K562 (cell line): ENCODE data around the gene PAQR4. TPM values are rescaled to one million over a fixed set of nuclear protein-coding genes. Genes with fewer than 3 reads are reported as not detected.
A peak's percentile ranks its signal among the peaks of the same experiment; 100 is the strongest.

ENCODE experiments used
- ATAC-seq: fragments of 200-7000 bp; cut with Tn5 transposase; 3 replicates; pipeline ENCODE4 v1.9.1; 2020; ENCODE audit warnings: moderate library complexity
- BruUV-seq: library from RNA; stranded (reverse); fragments of 400-500 nt; replicated peaks from 2 replicates; lab custom pipeline; 2021; lab: Mats Ljungman, UMichigan
- CTCF ChIA-PET: fragments of 300-600 bp; formaldehyde crosslinking; extraction: SDS; loops from one replicate; lab custom pipeline; 2021; ENCODE audit warnings: low intra/inter-chr PET ratio; lab: Yijun Ruan, JAX
- POLR2A ChIA-PET: fragments of 300-600, 350-650 bp; sonication (Branson Sonifier 250); formaldehyde crosslinking; extraction: SDS; loops from one replicate; lab custom pipeline; 2021; ENCODE audit warnings: antibody characterized with exemption, inconsistent platforms; lab: Yijun Ruan, JAX
- DNase-seq, 4 experiments: peaks; one replicate each; pipeline versions ENCODE4 v3.0.0 to v3.0.0-alpha.2; 2011 to 2018; ENCODE audit warnings: low spot score in 3 of 4, mixed read lengths in 3 of 4; ENCODE audit errors: extremely low read depth in 1 of 4
- FAIRE-seq: peaks from 2 replicates; lab custom pipeline; 2011; peaks lifted over from hg19 to GRCh38; lab: Jason Lieb, UNC
- H2AFZ ChIP-seq: 2 replicates; pipeline ENCODE4 v1.6.0; 2011; ENCODE audit warnings: low read depth, low read length, control low read depth, inconsistent platforms
- H3K27ac ChIP-seq: fragments of 200-600 bp; 3 replicates; pipeline ENCODE4 v1.8.0; 2011; ENCODE audit warnings: low read depth, mild to moderate bottlenecking, control low read depth, inconsistent platforms, low read length, moderate library complexity, mixed read lengths; ENCODE audit errors: extremely low read depth
- H3K27me3 ChIP-seq, 2 experiments: fragments of 300-600 bp in 1 of 2; 2 replicates in 1 of 2; 3 replicates in 1 of 2; pipeline versions ENCODE4 v1.6.0 to v1.8.0; 2011; ENCODE audit warnings: inconsistent platforms in 2 of 2, low read length in 2 of 2, mild to moderate bottlenecking in 1 of 2, mixed read lengths in 1 of 2, moderate library complexity in 1 of 2; ENCODE audit not compliant: control insufficient read depth in 2 of 2, insufficient read depth in 2 of 2
- H3K36me3 ChIP-seq: fragments of 300-600 bp; 3 replicates; pipeline ENCODE4 v1.8.0; 2011; ENCODE audit warnings: mild to moderate bottlenecking, low read length, inconsistent platforms; ENCODE audit not compliant: control insufficient read depth, insufficient read depth
- H3K4me1 ChIP-seq, 2 experiments: fragments of 200-600 bp in 1 of 2; replicated peaks in 1 of 2; 2 replicates in 1 of 2; 3 replicates in 1 of 2; pipeline versions ENCODE4 v1.5.1 to v1.8.0; 2011; ENCODE audit warnings: inconsistent platforms in 2 of 2, low read length in 2 of 2, mild to moderate bottlenecking in 1 of 2, mixed read lengths in 1 of 2, moderate library complexity in 1 of 2; ENCODE audit not compliant: control insufficient read depth in 2 of 2, insufficient read depth in 2 of 2
- H3K4me2 ChIP-seq: 2 replicates; pipeline ENCODE4 v1.6.1; 2011; ENCODE audit warnings: low read length, control low read depth, inconsistent platforms, mixed read lengths; ENCODE audit not compliant: insufficient read depth
- H3K4me3 ChIP-seq: fragments of 200-600 bp; sonication (generic), shearing (Covaris generic); 2 replicates; pipeline ENCODE4 v1.5.1; 2016; ENCODE audit warnings: control low read depth, inconsistent platforms
- H3K79me2 ChIP-seq: fragments of 200-600 bp; 3 replicates; pipeline ENCODE4 v1.8.0; 2011; ENCODE audit warnings: low read length, inconsistent platforms; ENCODE audit not compliant: control insufficient read depth, insufficient read depth
- H3K9ac ChIP-seq, 2 experiments: 2 replicates each; pipeline versions ENCODE4 v1.6.0 to v1.6.1; 2011; ENCODE audit warnings: low read depth in 2 of 2, low read length in 2 of 2, control low read depth in 1 of 2, inconsistent platforms in 1 of 2, mild to moderate bottlenecking in 1 of 2, mixed read lengths in 1 of 2; ENCODE audit not compliant: insufficient read depth in 1 of 2
- H3K9me1 ChIP-seq: one replicate; pipeline ENCODE4 v1.6.0; 2011; ENCODE audit warnings: inconsistent platforms, mild to moderate bottlenecking, low read length, moderate library complexity; ENCODE audit not compliant: control insufficient read depth, insufficient read depth
- H3K9me3 ChIP-seq: replicated peaks from 2 replicates; pipeline ENCODE4 v1.5.1; 2011; ENCODE audit warnings: low read depth, low read length, inconsistent platforms; ENCODE audit not compliant: control insufficient read depth, insufficient read depth
- H4K20me1 ChIP-seq: replicated peaks from 2 replicates; pipeline ENCODE4 v1.6.1; 2011; ENCODE audit warnings: low read length, inconsistent platforms, mixed read lengths; ENCODE audit not compliant: control insufficient read depth, insufficient read depth
- CREB5 ChIP-seq: fragments of 250-450 bp; sonication (Bioruptor Pico); IDR thresholded peaks from 2 replicates; pipeline ENCODE4 v1.5.0; 2020; ENCODE audit warnings: mild to moderate bottlenecking
- E2F1 ChIP-seq: sonication (generic); formaldehyde crosslinking; IDR thresholded peaks from 2 replicates; pipeline ENCODE4 v1.8.1; 2023; ENCODE audit warnings: mild to moderate bottlenecking, missing genetic modification reagents, moderate library complexity
- ETS1 ChIP-seq: conservative IDR thresholded peaks from 2 replicates; pipeline ENCODE4 v1.6.1; 2011; ENCODE audit warnings: low read depth, mild to moderate bottlenecking, low read length; ENCODE audit not compliant: control insufficient read depth
- HMBOX1 ChIP-seq: sonication (generic); IDR thresholded peaks from 2 replicates; pipeline ENCODE4 v1.6.1; 2016
- HMG20A ChIP-seq: fragments of 450-650 bp; formaldehyde crosslinking; conservative IDR thresholded peaks from 2 replicates; pipeline ENCODE4 v1.4.0; 2020; ENCODE audit warnings: mild to moderate bottlenecking, mixed read lengths
- RNF219 ChIP-seq: fragments of 250-450 bp; sonication (Bioruptor Pico); IDR thresholded peaks from 2 replicates; pipeline ENCODE4 v1.5.0; 2022; ENCODE audit warnings: mild to moderate bottlenecking
- SAFB ChIP-seq: fragments of 200-400 bp; formaldehyde crosslinking; IDR thresholded peaks from 2 replicates; pipeline ENCODE4 v1.6.1; 2017; ENCODE audit warnings: low read depth, low read length, borderline replicate concordance
- SMAD2 ChIP-seq: fragments of 150-350 bp; IDR thresholded peaks from 2 replicates; pipeline ENCODE4 v1.6.1; 2014; ENCODE audit warnings: low read depth, mild to moderate bottlenecking, low read length
- TAF1 ChIP-seq: IDR thresholded peaks from 2 replicates; pipeline ENCODE4 v1.6.1; 2011; ENCODE audit warnings: mild to moderate bottlenecking, low read length, moderate library complexity; ENCODE audit not compliant: insufficient read depth, control insufficient read depth, severe bottlenecking; ENCODE audit errors: extremely low read depth
- ZNF79 ChIP-seq: fragments of 250-450 bp; sonication (Bioruptor Pico); IDR thresholded peaks from 2 replicates; pipeline ENCODE4 v1.4.0; 2020; ENCODE audit warnings: low read depth, mild to moderate bottlenecking, moderate library complexity
- WGBS: fragments of 100-300 bp; shearing (Covaris generic); methylation state at CpG from one replicate; pipeline ENCODE4 v1.1.6; 2016; ENCODE audit warnings: low coverage, mixed read lengths; ENCODE audit not compliant: insufficient coverage; ENCODE audit errors: missing lambda C conversion rate; 5-methylcytosine and 5-hydroxymethylcytosine counted together
- in situ Hi-C: fragments of 300-500 bp; cut with MboI; formaldehyde crosslinking; loops from 4 replicates; pipeline ENCODE4 v1.15.0; 2018; ENCODE audit warnings: inconsistent platforms, mixed read lengths
- intact Hi-C: fragments of 100-400 bp; cut with micrococcal nuclease; formaldehyde crosslinking; loops from 2 replicates; pipeline ENCODE4 v1.14.2; 2022
- polyA plus RNA-seq, 8 experiments: library from polyadenylated mRNA; depleted of rRNA in 4 of 8; stranded (reverse) in 5 of 8; unstranded in 3 of 8; fragments of >200 nt; fragmentation: Nextera tagmentation in 2 of 8; fragmentation: Illumina TruSeq in 1 of 8; extraction: Ambion mirVana in 2 of 8; extraction: Trizol in 1 of 8; gene quantifications; 2 replicates each; pipeline versions ENCODE4 v1.2.1 to v1.2.3, GENCODE V29; 2011 to 2014; ENCODE audit warnings: inconsistent platforms in 1 of 8, missing spikeins in 1 of 8
- total RNA-seq, 7 experiments: library from RNA; depleted of rRNA in 6 of 7; stranded (reverse); fragments of >200 nt in 6 of 7; fragmentation: Illumina TruSeq in 2 of 7; extraction: Trizol in 2 of 7; gene quantifications; 2 replicates each; pipeline versions ENCODE4 v1.2.1 to v1.2.3, GENCODE V29; 2011 to 2021; ENCODE audit warnings: low replicate concordance in 1 of 7

The PAQR4 gene
- total and polyA plus RNA-seq, 9 of the 15 experiments (the other 6 are each of a cell fraction or from before 2014, with no cell fraction given) = 0.62 to 40.4 (median 19.5) TPM

- peaks cover 3 to 18% of the 10 kb centered on the region in 2 experiments; a peak in 3 of 5 replicates for H3K4me1 ChIP-seq
- no peaks in the 10 kb centered on the region for H3K27me3 ChIP-seq
- FAIRE-seq (no peak), DNase-seq (no peak), ATAC-seq (no peak)
- H3K4me2 ChIP-seq = no peak overlapping the region
- no peak overlapping the region for H3K4me3 ChIP-seq
- H3K9me3 ChIP-seq = no peaks in the 10 kb centered on the region
- H2AFZ ChIP-seq = no peak overlapping the region
- H3K36me3 ChIP-seq = peaks cover 18% of the 10 kb centered on the region; the same call in 1 of the 3 replicates
- H3K27ac ChIP-seq = no peak overlapping the region
- in situ Hi-C loops (loop anchor here (5.0 kb wide), 1 partner anchor 88 kb away; no protein-coding TSS in a partner anchor), intact Hi-C loops (loop anchor here (5.0 kb wide), 1 partner anchor 57 kb away; the partner anchor contains the start of gene PKMYT1)
- ChIA-PET POLR2A (interaction anchor here (0.6 kb wide), 2 partner anchors 25 to 110 kb away, joined by 3 to 4 read pairs; no protein-coding TSS in a partner anchor), CTCF (no interaction called here)
- H3K9ac ChIP-seq = peak overlapping the region in 1 of 2 experiments; percentile 70; a peak in 2 of 4 replicates
- no peaks in the 10 kb centered on the region for H3K9me1 ChIP-seq
- no peaks in the 10 kb centered on the region for H4K20me1 ChIP-seq
- 86% methylated on average over 16 of the region's 42 CpGs for WGBS
- no TSS peak for BruUV-seq
- no peaks in the 10 kb centered on the region for H3K79me2 ChIP-seq
- TF ChIP-seq HMBOX1 (no peak), CREB5 (no peak), ZNF79 (CRISPR knock-in tag) (no peak), E2F1 (no peak), RNF219 (CRISPR knock-in tag) (no peak), SMAD2 (no peak), SAFB (no peak), HMG20A (CRISPR knock-in tag) (no peak), ETS1 (no peak), TAF1 (no peak)
These were observed 44.0 kb upstream of the PAQR4 start for GRCh38 chr16:2924901-2925755.
